HL-60 (cell line): ENCODE results near the gene NIT1.
A peak's percentile ranks its signal among the peaks of the same experiment; 100 is the strongest.

ENCODE experiments used
- DNase-seq, 2 experiments: peaks; one replicate each; pipeline ENCODE4 v3.0.0-alpha.2; 2010 to 2020; ENCODE audit warnings: low read depth in 1 of 2, low spot score in 1 of 2
- H3K27ac ChIP-seq: fragments of 250-450 bp; sonication (Bioruptor Pico); replicated peaks from 2 replicates; pipeline ENCODE4 v1.5.1; 2020; ENCODE audit warnings: mild to moderate bottlenecking, moderate library complexity
- H3K27me3 ChIP-seq: fragments of 250-450 bp; sonication (Bioruptor Pico); 2 replicates; pipeline ENCODE4 v1.5.1; 2021; ENCODE audit warnings: mild to moderate bottlenecking, moderate library complexity; ENCODE audit not compliant: insufficient read depth, poor library complexity, severe bottlenecking
- H3K4me3 ChIP-seq: replicated peaks from 2 replicates; pipeline ENCODE4 v1.5.1; 2011; ENCODE audit warnings: mild to moderate bottlenecking, control low read depth, low read length; ENCODE audit not compliant: insufficient read depth
- GABPA ChIP-seq: IDR thresholded peaks from 2 replicates; pipeline ENCODE4 v1.6.1; 2012; ENCODE audit warnings: low read depth
- POLR2AphosphoS5 ChIP-seq: IDR thresholded peaks from 2 replicates; pipeline ENCODE4 v1.6.1; 2012; ENCODE audit warnings: low read depth
- SPI1 ChIP-seq: IDR thresholded peaks from 2 replicates; pipeline ENCODE4 v1.6.1; 2012; ENCODE audit warnings: low read depth, mild to moderate bottlenecking, borderline replicate concordance
- TF ChIP-seq, protein P1 (sequence below): IDR thresholded peaks from one replicate; pipeline ENCODE4 v1.5.1; 2011; ENCODE audit warnings: low read length, control low read depth, inconsistent platforms; ENCODE audit not compliant: insufficient read depth
- TF ChIP-seq, protein P2 (sequence below): IDR thresholded peaks from 2 replicates; pipeline ENCODE4 v1.6.1; 2012; ENCODE audit warnings: low read depth; ENCODE audit not compliant: insufficient replicate concordance

The NIT1 gene

DNA sequence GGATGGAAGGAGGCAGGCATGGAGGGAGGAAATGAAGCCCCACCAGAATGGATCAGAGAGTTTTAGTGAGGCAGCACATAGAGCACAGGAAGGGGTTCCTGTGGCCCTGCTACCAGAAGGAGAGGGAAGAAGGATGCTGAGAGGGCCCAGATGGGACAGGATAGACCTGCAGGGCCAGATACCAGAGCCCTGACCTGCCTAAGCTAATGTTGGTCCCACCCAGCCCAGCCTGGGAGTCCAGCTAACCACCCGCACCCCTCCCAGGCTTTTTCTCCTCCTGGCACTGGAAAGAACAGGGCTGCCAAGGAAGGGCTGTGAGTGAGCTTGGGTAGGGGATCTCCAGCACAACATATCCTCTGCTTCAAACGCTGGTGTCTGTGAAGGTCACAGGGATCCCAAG is 35.4 kb upstream of the NIT1 start:
- Histone ChIP-seq H3K27me3 (no peaks in the 10 kb centered on the region), H3K4me3 (no peak overlapping the region)

DNA sequence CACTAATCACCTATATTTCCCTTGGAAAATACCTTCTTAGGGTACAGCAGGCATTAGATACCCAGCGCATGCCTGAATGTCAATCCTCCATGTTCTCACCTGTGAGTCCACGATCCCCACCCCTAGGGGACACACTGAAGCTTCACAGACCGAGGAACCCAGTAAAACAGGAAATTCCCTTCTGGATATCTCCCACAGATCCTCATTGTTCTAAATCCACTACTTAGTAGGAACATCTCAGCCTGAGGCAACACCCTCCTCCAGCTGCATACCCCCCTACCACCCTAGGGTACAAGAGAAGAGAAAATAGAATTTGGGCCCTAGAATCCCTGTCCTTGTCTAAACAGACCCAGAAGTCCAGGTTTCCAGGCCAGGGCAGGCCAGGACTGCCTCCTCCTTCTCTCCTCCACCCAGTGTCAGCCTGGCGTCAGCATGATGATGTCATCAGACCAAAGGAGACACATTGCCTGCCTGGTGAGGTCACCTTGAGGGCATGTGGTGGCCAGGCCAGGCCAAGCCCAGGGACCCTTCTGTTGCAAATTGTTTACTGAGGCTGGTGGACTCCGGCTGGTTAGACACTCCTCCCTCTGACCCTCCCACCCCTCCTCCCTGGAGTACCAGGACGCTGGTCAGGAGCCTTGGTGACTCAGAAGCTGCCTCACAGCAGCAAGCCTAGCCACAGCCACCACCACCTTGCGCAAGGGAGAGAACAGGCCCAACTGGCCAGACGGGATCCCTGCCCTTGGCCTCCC is 34.7 kb upstream of the NIT1 start:
- H3K4me3 ChIP-seq, result no peak overlapping the region

More for the DNA sequence above, 35.4 kb upstream of the NIT1 start:
- no peak for TF ChIP-seq POLR2AphosphoS5
- TF ChIP-seq GABPA, result no peak
- TF ChIP-seq, protein P1, sequence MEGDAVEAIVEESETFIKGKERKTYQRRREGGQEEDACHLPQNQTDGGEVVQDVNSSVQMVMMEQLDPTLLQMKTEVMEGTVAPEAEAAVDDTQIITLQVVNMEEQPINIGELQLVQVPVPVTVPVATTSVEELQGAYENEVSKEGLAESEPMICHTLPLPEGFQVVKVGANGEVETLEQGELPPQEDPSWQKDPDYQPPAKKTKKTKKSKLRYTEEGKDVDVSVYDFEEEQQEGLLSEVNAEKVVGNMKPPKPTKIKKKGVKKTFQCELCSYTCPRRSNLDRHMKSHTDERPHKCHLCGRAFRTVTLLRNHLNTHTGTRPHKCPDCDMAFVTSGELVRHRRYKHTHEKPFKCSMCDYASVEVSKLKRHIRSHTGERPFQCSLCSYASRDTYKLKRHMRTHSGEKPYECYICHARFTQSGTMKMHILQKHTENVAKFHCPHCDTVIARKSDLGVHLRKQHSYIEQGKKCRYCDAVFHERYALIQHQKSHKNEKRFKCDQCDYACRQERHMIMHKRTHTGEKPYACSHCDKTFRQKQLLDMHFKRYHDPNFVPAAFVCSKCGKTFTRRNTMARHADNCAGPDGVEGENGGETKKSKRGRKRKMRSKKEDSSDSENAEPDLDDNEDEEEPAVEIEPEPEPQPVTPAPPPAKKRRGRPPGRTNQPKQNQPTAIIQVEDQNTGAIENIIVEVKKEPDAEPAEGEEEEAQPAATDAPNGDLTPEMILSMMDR, result no peak
- TF ChIP-seq SPI1, result no peak
- TF ChIP-seq, protein P2, sequence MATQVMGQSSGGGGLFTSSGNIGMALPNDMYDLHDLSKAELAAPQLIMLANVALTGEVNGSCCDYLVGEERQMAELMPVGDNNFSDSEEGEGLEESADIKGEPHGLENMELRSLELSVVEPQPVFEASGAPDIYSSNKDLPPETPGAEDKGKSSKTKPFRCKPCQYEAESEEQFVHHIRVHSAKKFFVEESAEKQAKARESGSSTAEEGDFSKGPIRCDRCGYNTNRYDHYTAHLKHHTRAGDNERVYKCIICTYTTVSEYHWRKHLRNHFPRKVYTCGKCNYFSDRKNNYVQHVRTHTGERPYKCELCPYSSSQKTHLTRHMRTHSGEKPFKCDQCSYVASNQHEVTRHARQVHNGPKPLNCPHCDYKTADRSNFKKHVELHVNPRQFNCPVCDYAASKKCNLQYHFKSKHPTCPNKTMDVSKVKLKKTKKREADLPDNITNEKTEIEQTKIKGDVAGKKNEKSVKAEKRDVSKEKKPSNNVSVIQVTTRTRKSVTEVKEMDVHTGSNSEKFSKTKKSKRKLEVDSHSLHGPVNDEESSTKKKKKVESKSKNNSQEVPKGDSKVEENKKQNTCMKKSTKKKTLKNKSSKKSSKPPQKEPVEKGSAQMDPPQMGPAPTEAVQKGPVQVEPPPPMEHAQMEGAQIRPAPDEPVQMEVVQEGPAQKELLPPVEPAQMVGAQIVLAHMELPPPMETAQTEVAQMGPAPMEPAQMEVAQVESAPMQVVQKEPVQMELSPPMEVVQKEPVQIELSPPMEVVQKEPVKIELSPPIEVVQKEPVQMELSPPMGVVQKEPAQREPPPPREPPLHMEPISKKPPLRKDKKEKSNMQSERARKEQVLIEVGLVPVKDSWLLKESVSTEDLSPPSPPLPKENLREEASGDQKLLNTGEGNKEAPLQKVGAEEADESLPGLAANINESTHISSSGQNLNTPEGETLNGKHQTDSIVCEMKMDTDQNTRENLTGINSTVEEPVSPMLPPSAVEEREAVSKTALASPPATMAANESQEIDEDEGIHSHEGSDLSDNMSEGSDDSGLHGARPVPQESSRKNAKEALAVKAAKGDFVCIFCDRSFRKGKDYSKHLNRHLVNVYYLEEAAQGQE, result no peak
- H3K27ac ChIP-seq, result no peak overlapping the region
- DNase-seq, result no peak

DNA sequence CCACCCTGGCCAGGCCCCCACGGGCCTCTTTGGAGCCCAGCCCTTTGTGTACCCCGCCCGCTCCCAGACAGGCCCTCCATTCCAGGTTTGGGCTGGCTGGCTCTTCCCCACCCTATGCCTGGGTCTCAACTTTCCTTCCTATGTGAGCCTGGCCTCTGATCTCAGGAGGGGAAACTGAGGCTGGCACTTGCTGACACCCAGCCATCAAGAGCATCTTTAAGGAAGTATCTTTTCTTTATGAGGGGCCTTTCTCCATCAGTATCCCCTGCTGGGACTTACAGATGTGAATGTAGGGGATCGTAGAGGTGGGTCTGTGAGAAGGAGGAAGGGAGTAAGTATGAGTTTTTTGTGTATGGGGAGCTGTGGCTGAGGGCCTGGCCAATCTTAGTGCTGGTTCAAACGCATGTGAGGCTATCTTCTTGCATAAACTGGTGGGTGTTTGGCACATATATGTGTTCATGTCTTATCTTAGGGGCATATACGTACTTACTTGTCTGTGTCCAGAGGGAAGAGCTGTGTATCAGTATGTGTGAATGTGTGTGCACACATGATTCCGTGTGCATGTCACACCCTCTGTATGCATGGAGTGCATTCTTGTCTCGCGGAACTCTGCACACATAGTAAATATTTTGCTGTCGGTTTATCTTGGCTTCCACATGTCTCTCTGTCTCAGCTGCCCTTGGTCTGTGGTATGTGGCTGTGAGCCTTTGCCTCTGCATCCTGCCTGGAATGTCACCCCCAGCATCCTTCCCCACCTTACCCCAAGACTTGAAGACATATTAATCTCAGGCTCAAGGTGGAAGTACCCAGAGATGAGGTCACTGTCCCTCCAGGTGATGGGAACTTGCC is 33.9 kb upstream of the NIT1 start:
- no peak for DNase-seq
- H3K27me3 ChIP-seq, result no peaks in the 10 kb centered on the region
- no peak overlapping the region for H3K4me3 ChIP-seq
- peak overlapping the region; percentile 36; the same call in 1 of the 2 replicates for H3K27ac ChIP-seq
- TF ChIP-seq, protein P1, result no peak
- TF ChIP-seq, protein P2, result no peak
- TF ChIP-seq POLR2AphosphoS5 (no peak), GABPA (no peak), SPI1 (no peak)

More for the DNA sequence above, 34.7 kb upstream of the NIT1 start:
- Histone ChIP-seq H3K27ac (peak overlapping the region; percentile 36; the same call in 1 of the 2 replicates), H3K27me3 (no peaks in the 10 kb centered on the region)
- TF ChIP-seq POLR2AphosphoS5 (peak; percentile 24; the same call in 1 of the 2 replicates), SPI1 (no peak)
- DNase-seq, result peak; percentile 84 to 95

DNA sequence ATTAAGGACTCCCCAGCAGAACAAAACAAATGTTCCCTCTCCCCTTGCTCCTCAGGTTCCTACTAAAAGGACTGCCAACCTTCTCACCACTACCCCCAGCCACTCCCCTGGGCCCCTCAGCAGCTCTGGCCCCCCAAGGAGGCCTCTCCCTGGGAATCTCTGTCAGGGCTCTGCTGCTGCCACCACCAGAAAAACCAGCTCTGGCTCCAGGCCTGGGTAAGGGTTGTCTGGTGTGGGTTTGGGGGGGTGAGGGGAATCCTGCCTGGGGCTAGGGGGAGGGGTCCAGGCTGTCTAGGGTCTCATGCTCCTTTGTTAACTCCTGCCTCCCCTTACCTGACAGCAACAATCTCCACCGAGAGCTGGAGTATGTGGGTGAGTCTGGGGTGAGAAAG is 33.3 kb upstream of the NIT1 start:
- TF ChIP-seq, protein P2, result no peak
- TF ChIP-seq, protein P1, result no peak
- no peak for TF ChIP-seq POLR2AphosphoS5
- TF ChIP-seq SPI1, result no peak
- no peak for TF ChIP-seq GABPA
- no peak for DNase-seq
- Histone ChIP-seq H3K27ac (no peak overlapping the region), H3K4me3 (no peak overlapping the region), H3K27me3 (no peaks in the 10 kb centered on the region)
